Measurements from ENCODE around the gene FAM169A.

DNA sequence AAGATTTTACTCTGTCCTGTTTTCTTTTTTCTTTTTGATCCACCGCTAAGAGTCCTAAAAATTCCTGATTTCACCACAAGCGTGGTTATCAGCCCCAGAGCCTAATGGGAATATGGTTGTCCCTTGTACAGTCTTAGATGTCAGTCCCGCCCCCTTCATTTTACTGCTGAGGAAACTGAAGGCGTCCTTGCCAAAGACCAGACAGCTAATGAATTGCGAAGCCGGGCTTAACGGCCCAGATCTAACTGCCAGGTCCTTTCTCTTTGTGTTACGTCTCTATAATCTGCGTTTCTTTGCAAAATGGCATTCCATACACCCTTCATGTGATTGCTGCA, 98.6 kb downstream of the FAM169A start:
- no peak for TF ChIP-seq FOXA1 (IDR thresholded peaks at IDR 0.05)
- TF ChIP-seq BHLHE40 (IDR thresholded peaks at IDR 0.05; ENCODE audit: borderline replicate concordance) = no peak
- TF ChIP-seq TARDBP (IDR thresholded peaks at IDR 0.05) = no peak
- TF ChIP-seq FOXK2 (IDR thresholded peaks at IDR 0.05) = no peak
- no peak for TF ChIP-seq HDGF (IDR thresholded peaks at IDR 0.05; ENCODE audit: borderline replicate concordance)
- TF ChIP-seq LEF1 (IDR thresholded peaks at IDR 0.05; ENCODE audit: borderline replicate concordance) = no peak
- no peak for TF ChIP-seq SP1 (IDR thresholded peaks at IDR 0.05)
- no peak for TF ChIP-seq SUZ12 (IDR thresholded peaks at IDR 0.05)
- TF ChIP-seq, protein P1, sequence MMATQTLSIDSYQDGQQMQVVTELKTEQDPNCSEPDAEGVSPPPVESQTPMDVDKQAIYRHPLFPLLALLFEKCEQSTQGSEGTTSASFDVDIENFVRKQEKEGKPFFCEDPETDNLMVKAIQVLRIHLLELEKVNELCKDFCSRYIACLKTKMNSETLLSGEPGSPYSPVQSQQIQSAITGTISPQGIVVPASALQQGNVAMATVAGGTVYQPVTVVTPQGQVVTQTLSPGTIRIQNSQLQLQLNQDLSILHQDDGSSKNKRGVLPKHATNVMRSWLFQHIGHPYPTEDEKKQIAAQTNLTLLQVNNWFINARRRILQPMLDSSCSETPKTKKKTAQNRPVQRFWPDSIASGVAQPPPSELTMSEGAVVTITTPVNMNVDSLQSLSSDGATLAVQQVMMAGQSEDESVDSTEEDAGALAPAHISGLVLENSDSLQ (IDR thresholded peaks at IDR 0.05) = no peak
- TF ChIP-seq NFRKB (IDR thresholded peaks at IDR 0.05) = no peak
- no peak for TF ChIP-seq ELF4 (IDR thresholded peaks at IDR 0.05)
- no peak for TF ChIP-seq L3MBTL2 (conservative IDR thresholded peaks at IDR 0.05)

Measured in HEK293T (cell line).